ENCODE results near the gene GATD1. TPM values are rescaled to one million over a fixed set of nuclear protein-coding genes. Genes with fewer than 3 reads are reported as not detected.

Gene GATD1
- total and polyA plus RNA-seq, 10 of the 15 experiments (the other 5 are each of a cell fraction or from before 2014, with no cell fraction given), result 1.2 to 92.6 (median 22.3) TPM

- TF ChIP-seq, protein P1, sequence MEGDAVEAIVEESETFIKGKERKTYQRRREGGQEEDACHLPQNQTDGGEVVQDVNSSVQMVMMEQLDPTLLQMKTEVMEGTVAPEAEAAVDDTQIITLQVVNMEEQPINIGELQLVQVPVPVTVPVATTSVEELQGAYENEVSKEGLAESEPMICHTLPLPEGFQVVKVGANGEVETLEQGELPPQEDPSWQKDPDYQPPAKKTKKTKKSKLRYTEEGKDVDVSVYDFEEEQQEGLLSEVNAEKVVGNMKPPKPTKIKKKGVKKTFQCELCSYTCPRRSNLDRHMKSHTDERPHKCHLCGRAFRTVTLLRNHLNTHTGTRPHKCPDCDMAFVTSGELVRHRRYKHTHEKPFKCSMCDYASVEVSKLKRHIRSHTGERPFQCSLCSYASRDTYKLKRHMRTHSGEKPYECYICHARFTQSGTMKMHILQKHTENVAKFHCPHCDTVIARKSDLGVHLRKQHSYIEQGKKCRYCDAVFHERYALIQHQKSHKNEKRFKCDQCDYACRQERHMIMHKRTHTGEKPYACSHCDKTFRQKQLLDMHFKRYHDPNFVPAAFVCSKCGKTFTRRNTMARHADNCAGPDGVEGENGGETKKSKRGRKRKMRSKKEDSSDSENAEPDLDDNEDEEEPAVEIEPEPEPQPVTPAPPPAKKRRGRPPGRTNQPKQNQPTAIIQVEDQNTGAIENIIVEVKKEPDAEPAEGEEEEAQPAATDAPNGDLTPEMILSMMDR (IDR thresholded peaks at IDR 0.05 in 2 of 3, conservative IDR thresholded peaks at IDR 0.05 in 1 of 3; ENCODE audit: control insufficient read depth in 2 of 3, extremely low read depth in 1 of 3, insufficient read depth in 1 of 3, low read depth in 3 of 3, low read length in 3 of 3), result no peak
- TF ChIP-seq CHD4 (IDR thresholded peaks at IDR 0.05) (no peak), ZBTB40 (IDR thresholded peaks at IDR 0.05; ENCODE audit: borderline replicate concordance) (no peak), RB1 (IDR thresholded peaks at IDR 0.05; ENCODE audit: borderline replicate concordance) (no peak), KAT2A (conservative IDR thresholded peaks at IDR 0.05; ENCODE audit: control insufficient read depth, low read depth, low read length) (no peak), IKZF2 (IDR thresholded peaks at IDR 0.05) (no peak), ELK1 (IDR thresholded peaks at IDR 0.05; ENCODE audit: low read depth, low read length) (no peak), MEF2A (IDR thresholded peaks at IDR 0.05; ENCODE audit: insufficient read depth, low read depth, low read length) (no peak), ZNF592 (IDR thresholded peaks at IDR 0.05) (no peak), KDM1A (IDR thresholded peaks at IDR 0.05; ENCODE audit: borderline replicate concordance) (no peak), YY1 (IDR thresholded peaks at IDR 0.05; ENCODE audit: low read depth, low read length) (no peak), RELA (IDR thresholded peaks at IDR 0.05; ENCODE audit: borderline replicate concordance, partially characterized antibody) (no peak)
- TF ChIP-seq, protein P2, sequence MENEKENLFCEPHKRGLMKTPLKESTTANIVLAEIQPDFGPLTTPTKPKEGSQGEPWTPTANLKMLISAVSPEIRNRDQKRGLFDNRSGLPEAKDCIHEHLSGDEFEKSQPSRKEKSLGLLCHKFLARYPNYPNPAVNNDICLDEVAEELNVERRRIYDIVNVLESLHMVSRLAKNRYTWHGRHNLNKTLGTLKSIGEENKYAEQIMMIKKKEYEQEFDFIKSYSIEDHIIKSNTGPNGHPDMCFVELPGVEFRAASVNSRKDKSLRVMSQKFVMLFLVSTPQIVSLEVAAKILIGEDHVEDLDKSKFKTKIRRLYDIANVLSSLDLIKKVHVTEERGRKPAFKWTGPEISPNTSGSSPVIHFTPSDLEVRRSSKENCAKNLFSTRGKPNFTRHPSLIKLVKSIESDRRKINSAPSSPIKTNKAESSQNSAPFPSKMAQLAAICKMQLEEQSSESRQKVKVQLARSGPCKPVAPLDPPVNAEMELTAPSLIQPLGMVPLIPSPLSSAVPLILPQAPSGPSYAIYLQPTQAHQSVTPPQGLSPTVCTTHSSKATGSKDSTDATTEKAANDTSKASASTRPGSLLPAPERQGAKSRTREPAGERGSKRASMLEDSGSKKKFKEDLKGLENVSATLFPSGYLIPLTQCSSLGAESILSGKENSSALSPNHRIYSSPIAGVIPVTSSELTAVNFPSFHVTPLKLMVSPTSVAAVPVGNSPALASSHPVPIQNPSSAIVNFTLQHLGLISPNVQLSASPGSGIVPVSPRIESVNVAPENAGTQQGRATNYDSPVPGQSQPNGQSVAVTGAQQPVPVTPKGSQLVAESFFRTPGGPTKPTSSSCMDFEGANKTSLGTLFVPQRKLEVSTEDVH (IDR thresholded peaks at IDR 0.05; ENCODE audit: low read depth, partially characterized antibody), result no peak
These were observed 50.7 kb downstream of the GATD1 start (continued) for GRCh38 chr11:726278-727220.

Data from GM12878 (cell line).